HCT116 (cell line): ENCODE data around the gene MCM9. TPM values are rescaled to one million over a fixed set of nuclear protein-coding genes. Genes with fewer than 3 reads are reported as not detected.
A peak's percentile ranks its signal among the peaks of the same experiment; 100 is the strongest.

Source experiments
- ATAC-seq: fragments of 200-7000 bp; cut with Tn5 transposase; 2 replicates; pipeline ENCODE4 v1.9.1; 2020; ENCODE audit warnings: mild to moderate bottlenecking, moderate library complexity
- BruUV-seq: library from RNA; stranded (reverse); fragments of 400-500 nt; replicated peaks from 2 replicates; lab custom pipeline; 2021; lab: Mats Ljungman, UMichigan
- CTCF ChIA-PET: fragments of 300-600 bp; sonication (Branson Sonifier 250); formaldehyde crosslinking; loops from one replicate; lab custom pipeline; 2021; ENCODE audit warnings: antibody characterized with exemption; lab: Charles Lee
- POLR2A ChIA-PET: fragments of 300-600, 350-600 bp; sonication (Branson Sonifier 250); formaldehyde crosslinking; loops from one replicate; lab custom pipeline; 2021; ENCODE audit warnings: antibody characterized with exemption; lab: Charles Lee
- RAD21 ChIA-PET, 2 experiments: fragments of 300-600 bp; sonication (Branson Sonifier 250); formaldehyde crosslinking; loops; one replicate each; lab custom pipeline; 2023; ENCODE audit warnings: low total read pairs in 2 of 2; ENCODE audit not compliant: uncharacterized antibody in 2 of 2, unreplicated experiment in 2 of 2, low non-redundant PET in 1 of 2; lab: Charles Lee
- DNase-seq: peaks from one replicate; pipeline ENCODE4 v3.0.0-alpha.2; 2010; ENCODE audit warnings: low read depth, low spot score
- H2AFZ ChIP-seq: fragments of 200-600 bp; shearing (Covaris generic), sonication (generic); 2 replicates; pipeline ENCODE4 v1.6.1; 2017; ENCODE audit warnings: low read depth, mixed run types, mixed read lengths, antibody characterized with exemption, low read length; ENCODE audit not compliant: poor library complexity, severe bottlenecking
- H3K27ac ChIP-seq: 2 replicates; pipeline ENCODE4 v1.5.1; 2012; ENCODE audit warnings: low read depth, low read length
- H3K27me3 ChIP-seq: fragments of 200-600 bp; sonication (generic); 2 replicates; pipeline ENCODE4 v1.6.1; 2016; ENCODE audit warnings: mixed run types, low read length, mixed read lengths; ENCODE audit not compliant: insufficient read depth
- H3K36me3 ChIP-seq, 2 experiments: fragments of 200-500 bp in 1 of 2; fragments of 200-600 bp in 1 of 2; sonication (Bioruptor generic) in 1 of 2; sonication (generic) in 1 of 2; 2 replicates each; pipeline versions ENCODE4 v1.5.1 to v1.6.1; 2014 to 2016; ENCODE audit warnings: low read length in 2 of 2, inconsistent platforms in 1 of 2, mixed read lengths in 1 of 2, mixed run types in 1 of 2; ENCODE audit not compliant: insufficient read depth in 2 of 2, control insufficient read depth in 1 of 2
- H3K4me1 ChIP-seq, 2 experiments: fragments of 200-600 bp in 1 of 2; sonication (generic) in 1 of 2; 2 replicates each; pipeline versions ENCODE4 v1.5.1 to v1.6.1; 2012 to 2017; ENCODE audit warnings: low read length in 2 of 2, inconsistent platforms in 1 of 2, mild to moderate bottlenecking in 1 of 2, mixed read lengths in 1 of 2, mixed run types in 1 of 2, moderate library complexity in 1 of 2; ENCODE audit not compliant: insufficient read depth in 2 of 2, control insufficient read depth in 1 of 2
- H3K4me2 ChIP-seq: fragments of 200-600 bp; sonication (generic); 2 replicates; pipeline ENCODE4 v1.6.1; 2017; ENCODE audit warnings: mixed run types, low read length, mixed read lengths
- H3K4me3 ChIP-seq, 2 experiments: fragments of 200-600 bp in 1 of 2; sonication (generic) in 1 of 2; replicated peaks in 1 of 2; 2 replicates each; pipeline ENCODE4 v1.5.1; 2011 to 2016; ENCODE audit warnings: low read length in 2 of 2, control low read depth in 1 of 2, low read depth in 1 of 2, mild to moderate bottlenecking in 1 of 2, mixed read lengths in 1 of 2, mixed run types in 1 of 2
- H3K79me2 ChIP-seq: fragments of 200-600 bp; sonication (generic); 2 replicates; pipeline ENCODE4 v1.6.1; 2017; ENCODE audit warnings: mild to moderate bottlenecking, mixed run types, low read length, moderate library complexity, mixed read lengths; ENCODE audit not compliant: insufficient read depth
- H3K9ac ChIP-seq: fragments of 200-600 bp; sonication (generic); 2 replicates; pipeline ENCODE4 v1.6.1; 2016; ENCODE audit warnings: low read length, mixed read lengths
- H3K9me2 ChIP-seq: fragments of 200-600 bp; sonication (generic), shearing (Covaris generic); 2 replicates; pipeline ENCODE4 v1.6.1; 2017; ENCODE audit warnings: mixed run types, mild to moderate bottlenecking, moderate library complexity; ENCODE audit not compliant: insufficient read depth
- H3K9me3 ChIP-seq, 2 experiments: fragments of 200-500 bp in 1 of 2; fragments of 200-600 bp in 1 of 2; sonication (Bioruptor generic) in 1 of 2; sonication (generic) in 1 of 2; 2 replicates each; pipeline ENCODE4 v1.6.1; 2014 to 2017; ENCODE audit warnings: low read length in 2 of 2, mixed read lengths in 2 of 2, inconsistent platforms in 1 of 2, low read depth in 1 of 2, mild to moderate bottlenecking in 1 of 2, mixed run types in 1 of 2, moderate library complexity in 1 of 2; ENCODE audit not compliant: control insufficient read depth in 1 of 2, insufficient read depth in 1 of 2
- H4K20me1 ChIP-seq: fragments of 200-600 bp; sonication (generic), shearing (Covaris generic); 2 replicates; pipeline ENCODE4 v1.6.1; 2017; ENCODE audit warnings: mixed run types, mild to moderate bottlenecking, moderate library complexity; ENCODE audit not compliant: insufficient read depth
- ATF3 ChIP-seq: IDR thresholded peaks from 2 replicates; pipeline ENCODE4 v1.6.1; 2012
- CBX3 ChIP-seq: IDR thresholded peaks from 2 replicates; pipeline ENCODE4 v1.6.1; 2012; ENCODE audit warnings: low read depth
- CTCF ChIP-seq, 3 experiments: fragments of 200-600 bp in 1 of 3; sonication (generic) in 1 of 3; IDR thresholded peaks in 2 of 3; conservative IDR thresholded peaks in 1 of 3; 2 replicates each; pipeline ENCODE4 v1.5.1; 2012 to 2017; ENCODE audit warnings: low read depth in 2 of 3, low read length in 2 of 3, antibody characterized with exemption in 1 of 3, borderline replicate concordance in 1 of 3, control low read depth in 1 of 3, mild to moderate bottlenecking in 1 of 3, mixed read lengths in 1 of 3, mixed run types in 1 of 3, moderate library complexity in 1 of 3; ENCODE audit not compliant: insufficient read depth in 1 of 3
- EGR1 ChIP-seq: IDR thresholded peaks from 2 replicates; pipeline ENCODE4 v1.6.1; 2012; ENCODE audit warnings: low read depth
- EZH2 ChIP-seq: fragments of 200-600 bp; sonication (generic); IDR thresholded peaks from 2 replicates; pipeline ENCODE4 v1.6.1; 2017; ENCODE audit warnings: antibody characterized with exemption, mixed run types
- EZH2phosphoT487 ChIP-seq: fragments of 200-600 bp; IDR thresholded peaks from 2 replicates; pipeline ENCODE4 v1.6.1; 2018; ENCODE audit warnings: antibody characterized with exemption, borderline replicate concordance
- JUND ChIP-seq: IDR thresholded peaks from 2 replicates; pipeline ENCODE4 v1.6.1; 2012
- POLR2A ChIP-seq: IDR thresholded peaks from 2 replicates; pipeline ENCODE4 v1.7.0; 2011; ENCODE audit warnings: borderline replicate concordance; ENCODE audit not compliant: insufficient read depth, insufficient read length; ENCODE audit errors: extremely low read depth
- POLR2AphosphoS5 ChIP-seq: IDR thresholded peaks from 2 replicates; pipeline ENCODE4 v1.6.1; 2011; ENCODE audit warnings: mild to moderate bottlenecking, low read depth, low read length, moderate library complexity
- SIN3A ChIP-seq: IDR thresholded peaks from 2 replicates; pipeline ENCODE4 v1.6.1; 2012; ENCODE audit warnings: low read depth
- SP1 ChIP-seq: IDR thresholded peaks from 2 replicates; pipeline ENCODE4 v1.6.1; 2012; ENCODE audit warnings: low read depth
- SRF ChIP-seq: IDR thresholded peaks from 2 replicates; pipeline ENCODE4 v1.6.1; 2012; ENCODE audit warnings: low read depth
- ZFX ChIP-seq: fragments of 450-650 bp; IDR thresholded peaks from 2 replicates; pipeline ENCODE4 v1.6.1; 2017
- ZNF274 ChIP-seq: fragments of 200-500 bp; sonication (Bioruptor generic); IDR thresholded peaks from 2 replicates; pipeline ENCODE4 v1.6.1; 2014; ENCODE audit warnings: mild to moderate bottlenecking, low read depth, low read length, inconsistent platforms
- intact Hi-C: fragments of 100-400 bp; cut with micrococcal nuclease; formaldehyde crosslinking; loops from 2 replicates; pipeline ENCODE4 v1.10.0; 2022
- total RNA-seq: library from RNA; stranded (reverse); gene quantifications from one replicate; pipeline ENCODE4 v1.2.1, GENCODE V29; 2021; ENCODE audit not compliant: unreplicated experiment

MCM9 gene
- total RNA-seq, 1 experiment from 2014 or later, result 13.6 TPM

GRCh38 chr6:118933855-118934460 lies 1.0 kb downstream of the MCM9 start:
- intact Hi-C loops, result loop anchor here (2.0 kb wide), 1 partner anchor 39 kb away; the partner anchor contains the start of gene ASF1A
- no peak for TF ChIP-seq EZH2phosphoT487
- TF ChIP-seq SRF, result no peak
- no peak for TF ChIP-seq POLR2A
- TF ChIP-seq EZH2, result no peak
- no peak for TF ChIP-seq CTCF (IDR thresholded peaks at IDR 0.05 in 2 of 3, conservative IDR thresholded peaks at IDR 0.05 in 1 of 3; ENCODE audit: borderline replicate concordance in 1 of 3, insufficient read depth in 1 of 3, low read depth in 2 of 3, low read length in 2 of 3)
- TF ChIP-seq EGR1, result no peak
- no peak for TF ChIP-seq ZFX
- TF ChIP-seq JUND, result no peak
- TF ChIP-seq POLR2AphosphoS5, result no peak
- TF ChIP-seq ZNF274, result no peak
- TF ChIP-seq SP1, result no peak
- no peak for TF ChIP-seq ATF3
- TF ChIP-seq SIN3A, result no peak
- no peak for TF ChIP-seq CBX3
- TF ChIP-seq, all 23 proteins: peak for 0
- Histone ChIP-seq H2AFZ (no peak overlapping the region), H3K27ac (no peak overlapping the region), H3K4me1 (peaks cover 4 to 12% of the 10 kb centered on the region in 2 experiments; a peak in 3 of 4 replicates), H3K27me3 (no peaks in the 10 kb centered on the region), H3K9me3 (no peaks in the 10 kb centered on the region), H3K4me2 (peak overlapping the region; percentile 97), H3K4me3 (peak overlapping the region; percentile 63 to 92), H3K9me2 (no peaks in the 10 kb centered on the region), H4K20me1 (no peaks in the 10 kb centered on the region), H3K36me3 (peaks cover 0 to 7% of the 10 kb centered on the region in 2 experiments; a peak in 2 of 4 replicates), H3K9ac (no peak overlapping the region), H3K79me2 (peaks cover 18% of the 10 kb centered on the region)
- ATAC-seq (no peak), DNase-seq (no peak)
- CTCF ChIA-PET, result no interaction called here
- POLR2A ChIA-PET, result no interaction called here
- RAD21 ChIA-PET, result no interaction called here
- BruUV-seq, result TSS peak; percentile 60
